H9 (cell line): ENCODE data around the gene KBTBD12. TPM values are rescaled to one million over a fixed set of nuclear protein-coding genes. Genes with fewer than 3 reads are reported as not detected.

Experiments used
- DNase-seq: peaks from one replicate; pipeline ENCODE4 v3.0.0-alpha.2; 2017
- H2AFZ ChIP-seq: one replicate; pipeline ENCODE4 v1.6.1; 2013; ENCODE audit warnings: mild to moderate bottlenecking, low read length, control low read depth, moderate library complexity
- H2AK5ac ChIP-seq: 2 replicates; pipeline ENCODE4 v1.6.1; 2013; ENCODE audit warnings: low read length, control low read depth, mixed read lengths; ENCODE audit not compliant: insufficient read length
- H2BK120ac ChIP-seq: one replicate; pipeline ENCODE4 v1.6.1; 2013; ENCODE audit warnings: low read depth, mild to moderate bottlenecking, low read length, control low read depth, inconsistent platforms; ENCODE audit not compliant: poor library complexity, severe bottlenecking
- H2BK12ac ChIP-seq: 2 replicates; pipeline ENCODE4 v1.6.1; 2013; ENCODE audit warnings: low read length, control low read depth, mixed read lengths, low read depth; ENCODE audit not compliant: insufficient read length
- H2BK15ac ChIP-seq: 2 replicates; pipeline ENCODE4 v1.6.1; 2013; ENCODE audit warnings: low read depth, low read length, control low read depth
- H2BK20ac ChIP-seq: one replicate; pipeline ENCODE4 v1.6.1; 2013; ENCODE audit warnings: low read depth, mild to moderate bottlenecking, low read length, control low read depth, inconsistent platforms; ENCODE audit not compliant: poor library complexity, severe bottlenecking
- H2BK5ac ChIP-seq: 2 replicates; pipeline ENCODE4 v1.6.1; 2013; ENCODE audit warnings: low read length, control low read depth, mixed read lengths; ENCODE audit not compliant: insufficient read length
- H3K14ac ChIP-seq: 2 replicates; pipeline ENCODE4 v1.6.1; 2013; ENCODE audit warnings: low read length, control low read depth; ENCODE audit not compliant: insufficient read depth
- H3K18ac ChIP-seq: 2 replicates; pipeline ENCODE4 v1.6.1; 2013; ENCODE audit warnings: low read depth, mild to moderate bottlenecking, mixed read lengths, low read length, control low read depth; ENCODE audit not compliant: insufficient read length
- H3K23ac ChIP-seq: 2 replicates; pipeline ENCODE4 v1.6.1; 2013; ENCODE audit warnings: low read length, control low read depth, mixed read lengths, low read depth; ENCODE audit not compliant: insufficient read length
- H3K23me2 ChIP-seq: 2 replicates; pipeline ENCODE4 v1.6.1; 2013; ENCODE audit warnings: low read depth, mild to moderate bottlenecking, mixed read lengths, low read length, control low read depth; ENCODE audit not compliant: insufficient read length, poor library complexity, severe bottlenecking
- H3K27ac ChIP-seq: 2 replicates; pipeline ENCODE4 v1.5.1; 2013; ENCODE audit warnings: low read length, control low read depth, mixed read lengths, low read depth; ENCODE audit not compliant: insufficient read length
- H3K27me3 ChIP-seq: 2 replicates; pipeline ENCODE4 v1.6.1; 2013; ENCODE audit warnings: low read length, control low read depth, inconsistent platforms; ENCODE audit not compliant: insufficient read depth
- H3K4ac ChIP-seq: 2 replicates; pipeline ENCODE4 v1.6.1; 2013; ENCODE audit warnings: low read depth, mild to moderate bottlenecking, control low read depth, inconsistent platforms, low read length, moderate library complexity
- H3K4me1 ChIP-seq: 2 replicates; pipeline ENCODE4 v1.6.1; 2013; ENCODE audit warnings: low read length, control low read depth, inconsistent platforms; ENCODE audit not compliant: insufficient read depth
- H3K4me2 ChIP-seq: 2 replicates; pipeline ENCODE4 v1.6.1; 2013; ENCODE audit warnings: low read length, control low read depth, mixed read lengths; ENCODE audit not compliant: insufficient read length, insufficient read depth
- H3K56ac ChIP-seq: 2 replicates; pipeline ENCODE4 v1.6.1; 2013; ENCODE audit warnings: low read depth, mild to moderate bottlenecking, mixed read lengths, low read length, control low read depth; ENCODE audit not compliant: insufficient read length
- H3K79me1 ChIP-seq: 2 replicates; pipeline ENCODE4 v1.6.1; 2013; ENCODE audit warnings: low read depth, mild to moderate bottlenecking, moderate library complexity, low read length, control low read depth, inconsistent platforms; ENCODE audit not compliant: insufficient read depth, poor library complexity, severe bottlenecking
- H3K79me2 ChIP-seq: 2 replicates; pipeline ENCODE4 v1.6.1; 2013; ENCODE audit warnings: low read length, control low read depth, inconsistent platforms; ENCODE audit not compliant: insufficient read depth
- H3K9ac ChIP-seq: 2 replicates; pipeline ENCODE4 v1.6.1; 2013; ENCODE audit warnings: low read length, control low read depth, mixed read lengths; ENCODE audit not compliant: insufficient read length; ENCODE audit errors: extremely low read depth
- H3K9me3 ChIP-seq: one replicate; pipeline ENCODE4 v1.6.1; 2013; ENCODE audit warnings: low read depth, low read length, inconsistent platforms; ENCODE audit not compliant: control insufficient read depth
- H3T11ph ChIP-seq: one replicate; pipeline ENCODE4 v1.6.1; 2013; ENCODE audit warnings: mild to moderate bottlenecking, low read length, control low read depth, inconsistent platforms
- H4K20me1 ChIP-seq: one replicate; pipeline ENCODE4 v1.6.1; 2013; ENCODE audit not compliant: control insufficient read depth, insufficient read length, insufficient read depth
- H4K5ac ChIP-seq: 2 replicates; pipeline ENCODE4 v1.6.1; 2013; ENCODE audit warnings: low read depth, mild to moderate bottlenecking, mixed read lengths, low read length, control low read depth; ENCODE audit not compliant: insufficient read length
- H4K8ac ChIP-seq: replicated peaks from 2 replicates; pipeline ENCODE4 v1.6.1; 2013; ENCODE audit warnings: low read length, control low read depth, mixed read lengths, low read depth; ENCODE audit not compliant: insufficient read length
- H4K91ac ChIP-seq: 2 replicates; pipeline ENCODE4 v1.6.1; 2013; ENCODE audit warnings: low read depth, mild to moderate bottlenecking, moderate library complexity, mixed read lengths, low read length, control low read depth; ENCODE audit not compliant: insufficient read length
- H3K27ac Mint-ChIP-seq, 3 experiments: 2 replicates in 2 of 3; 3 replicates in 1 of 3; pipeline ENCODE4 v1.8.0; 2020 to 2021; ENCODE audit warnings: mixed read lengths in 3 of 3, mild to moderate bottlenecking in 1 of 3, moderate library complexity in 1 of 3
- H3K27me3 Mint-ChIP-seq: 2 replicates; pipeline ENCODE4 v1.8.0; 2021; ENCODE audit warnings: low read depth, mild to moderate bottlenecking, moderate library complexity, mixed read lengths
- H3K36me3 Mint-ChIP-seq, 3 experiments: 2 replicates in 2 of 3; 3 replicates in 1 of 3; pipeline ENCODE4 v1.8.0; 2020 to 2021; ENCODE audit warnings: low read depth in 3 of 3, mixed read lengths in 3 of 3; ENCODE audit not compliant: insufficient read depth in 1 of 3
- H3K4me1 Mint-ChIP-seq, 2 experiments: 2 replicates each; pipeline ENCODE4 v1.8.0; 2020; ENCODE audit warnings: mixed read lengths in 2 of 2
- H3K4me3 Mint-ChIP-seq, 2 experiments: 2 replicates in 1 of 2; 3 replicates in 1 of 2; pipeline ENCODE4 v1.8.0; 2020 to 2021; ENCODE audit warnings: mild to moderate bottlenecking in 2 of 2, mixed read lengths in 2 of 2, moderate library complexity in 1 of 2
- H3K9me3 Mint-ChIP-seq, 2 experiments: 2 replicates in 1 of 2; 3 replicates in 1 of 2; pipeline ENCODE4 v1.8.0; 2020; ENCODE audit warnings: mild to moderate bottlenecking in 2 of 2, mixed read lengths in 2 of 2, moderate library complexity in 1 of 2
- CTCF ChIP-seq: fragments of 200-600 bp; sonication (generic); conservative IDR thresholded peaks from 3 replicates; pipeline ENCODE4 v1.8.0; 2021; ENCODE audit warnings: antibody characterized with exemption, mild to moderate bottlenecking
- WGBS: extraction: QIAGEN DNeasy Blood & Tissue Kit; methylation state at CpG from one replicate; pipeline ENCODE4 v1.1.7; 2013; ENCODE audit warnings: missing lambda C conversion rate, low lambda C conversion rate, mixed read lengths; ENCODE audit not compliant: insufficient read length; ENCODE audit errors: extremely low coverage; 5-methylcytosine and 5-hydroxymethylcytosine counted together
- total RNA-seq: library from RNA; stranded (reverse); gene quantifications from 2 replicates; pipeline ENCODE4 v1.2.1, GENCODE V29; 2021

The KBTBD12 gene
- total RNA-seq, 1 experiment from 2014 or later: not detected

GRCh38 chr3:127962937-127963336 lies 47.9 kb downstream of the KBTBD12 start:
- no peak overlapping the region for H3K4me3 Mint-ChIP-seq
- no peak overlapping the region for H3K23ac ChIP-seq
- no peak overlapping the region for H3K9ac ChIP-seq
- H3T11ph ChIP-seq: no peak overlapping the region
- H3K4me2 ChIP-seq: no peak overlapping the region
- TF ChIP-seq CTCF: no peak
- no peak for DNase-seq
- no peak overlapping the region for H3K27ac ChIP-seq
- H3K4me1 Mint-ChIP-seq: peaks cover 11 to 12% of the 10 kb centered on the region in 2 experiments
- H2BK15ac ChIP-seq: no peak overlapping the region
- no peak overlapping the region for H2BK5ac ChIP-seq
- no peaks in the 10 kb centered on the region for H3K27me3 ChIP-seq
- H3K14ac ChIP-seq: no peak overlapping the region
- no peak overlapping the region for H3K4ac ChIP-seq
- H3K56ac ChIP-seq: no peak overlapping the region
- no peak overlapping the region for H2AK5ac ChIP-seq
- H2AFZ ChIP-seq: no peak overlapping the region
- H3K9me3 Mint-ChIP-seq: peaks cover 0 to 6% of the 10 kb centered on the region in 2 experiments; a peak in 3 of 5 replicates
- peak overlapping the region in 1 of 3 experiments; percentile 56; a peak in 1 of 7 replicates for H3K27ac Mint-ChIP-seq
- no peak overlapping the region for H4K5ac ChIP-seq
- H3K79me1 ChIP-seq: no peaks in the 10 kb centered on the region
- H3K27me3 Mint-ChIP-seq: peaks cover 7% of the 10 kb centered on the region
- H3K36me3 Mint-ChIP-seq: peaks cover 0 to 4% (median 0%) of the 10 kb centered on the region in 3 experiments; a peak in 1 of 7 replicates
- no peaks in the 10 kb centered on the region for H3K23me2 ChIP-seq
- WGBS: no CpG with 5 or more reads among the region's 5 CpGs
- H3K9me3 ChIP-seq: no peaks in the 10 kb centered on the region
- no peak overlapping the region for H3K18ac ChIP-seq
- no peaks in the 10 kb centered on the region for H3K4me1 ChIP-seq
- no peaks in the 10 kb centered on the region for H3K79me2 ChIP-seq
- no peak overlapping the region for H2BK120ac ChIP-seq
- no peak overlapping the region for H2BK20ac ChIP-seq
- H4K91ac ChIP-seq: no peak overlapping the region
- no peak overlapping the region for H2BK12ac ChIP-seq
- H4K8ac ChIP-seq: no peak overlapping the region
- H4K20me1 ChIP-seq: no peaks in the 10 kb centered on the region
